ENCODE results near the gene ARFGAP2. TPM values are rescaled to one million over a fixed set of nuclear protein-coding genes. Genes with fewer than 3 reads are reported as not detected.
A peak's percentile ranks its signal among the peaks of the same experiment; 100 is the strongest.

The ARFGAP2 gene
- total and polyA plus RNA-seq, 3 donors from 2014 or later, result 82.4 to 178 (median 167) TPM

DNA sequence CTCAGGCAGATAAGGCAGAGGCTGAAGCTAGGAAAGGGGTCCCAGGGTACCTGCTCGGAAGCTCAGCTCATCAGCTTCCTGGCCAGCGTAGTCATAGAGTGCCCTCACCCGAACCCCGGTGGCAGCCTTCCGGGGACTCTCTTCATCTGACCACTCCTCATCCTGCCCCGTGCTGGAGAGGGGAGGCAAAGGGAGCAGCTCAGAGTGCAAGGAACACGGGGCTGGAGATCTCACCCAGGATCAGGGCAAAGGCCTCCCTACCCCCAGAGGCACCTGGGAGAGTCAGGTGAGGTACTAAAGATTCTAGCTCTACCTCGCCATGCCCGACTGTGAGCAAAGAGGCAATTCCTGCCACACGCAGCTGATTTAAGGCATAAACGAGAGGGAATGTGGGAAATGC is 1.6 kb upstream of the ARFGAP2 start:
- intact Hi-C loops (cut with DNase I; ENCODE audit: low total_unique reads), result no loop called here
- DNase-seq, result no peak
- 73 to 87% methylated on average over 11 of the region's 11 CpGs for WGBS, 2 donors

GRCh38 chr11:47177846-47178245 is 1.2 kb upstream of the ARFGAP2 start:
- Histone ChIP-seq H3K27ac (peak overlapping the region; percentile 98 to 99), H3K9me3 (no peaks in the 10 kb centered on the region), H3K4me1 (peaks cover 26% of the 10 kb centered on the region), H3K4me3 (no peak overlapping the region), H3K27me3 (no peaks in the 10 kb centered on the region), H3K36me3 (ENCODE audit: low read depth, missing control alignments) (no peaks in the 10 kb centered on the region)
- peak; percentile 41 for DNase-seq
- intact Hi-C loops (cut with DNase I; ENCODE audit: low total_unique reads), result no loop called here
- WGBS, 2 donors, result 23% methylated on average over 6 of the region's 6 CpGs; no CpG with 5 or more reads in 1 of the 2 donors
- TF ChIP-seq CTCF (IDR thresholded peaks at IDR 0.05), result no peak
- no peak for TF ChIP-seq POLR2A (IDR thresholded peaks at IDR 0.05)

More for the DNA sequence above, 1.6 kb upstream of the ARFGAP2 start:
- Histone ChIP-seq H3K9me3 (no peaks in the 10 kb centered on the region), H3K36me3 (ENCODE audit: low read depth, missing control alignments) (no peaks in the 10 kb centered on the region), H3K4me3 (no peak overlapping the region), H3K27ac (peak overlapping the region; percentile 98 to 99), H3K4me1 (peaks cover 26% of the 10 kb centered on the region), H3K27me3 (no peaks in the 10 kb centered on the region)
- no peak for TF ChIP-seq CTCF (IDR thresholded peaks at IDR 0.05)
- no peak for TF ChIP-seq POLR2A (IDR thresholded peaks at IDR 0.05)

- Histone ChIP-seq H3K4me3 (peak overlapping the region; percentile 96 to 100), H3K4me1 (peaks cover 26% of the 10 kb centered on the region), H3K36me3 (ENCODE audit: low read depth, missing control alignments) (no peaks in the 10 kb centered on the region), H3K9me3 (no peaks in the 10 kb centered on the region), H3K27me3 (no peaks in the 10 kb centered on the region), H3K27ac (peak overlapping the region; percentile 98 to 99)
- 0 to 10% methylated on average over 2 to 21 of the region's 21 CpGs for WGBS, 2 donors
- peak; percentile 85 for DNase-seq
- intact Hi-C loops (cut with DNase I; ENCODE audit: low total_unique reads), result no loop called here
- peak; percentile 62 to 86 (median 70) for TF ChIP-seq CTCF (IDR thresholded peaks at IDR 0.05)
- no peak for TF ChIP-seq POLR2A (IDR thresholded peaks at IDR 0.05)
Observed at GRCh38 chr11:47177229-47177845, 658 bp upstream of the ARFGAP2 start.

DNA sequence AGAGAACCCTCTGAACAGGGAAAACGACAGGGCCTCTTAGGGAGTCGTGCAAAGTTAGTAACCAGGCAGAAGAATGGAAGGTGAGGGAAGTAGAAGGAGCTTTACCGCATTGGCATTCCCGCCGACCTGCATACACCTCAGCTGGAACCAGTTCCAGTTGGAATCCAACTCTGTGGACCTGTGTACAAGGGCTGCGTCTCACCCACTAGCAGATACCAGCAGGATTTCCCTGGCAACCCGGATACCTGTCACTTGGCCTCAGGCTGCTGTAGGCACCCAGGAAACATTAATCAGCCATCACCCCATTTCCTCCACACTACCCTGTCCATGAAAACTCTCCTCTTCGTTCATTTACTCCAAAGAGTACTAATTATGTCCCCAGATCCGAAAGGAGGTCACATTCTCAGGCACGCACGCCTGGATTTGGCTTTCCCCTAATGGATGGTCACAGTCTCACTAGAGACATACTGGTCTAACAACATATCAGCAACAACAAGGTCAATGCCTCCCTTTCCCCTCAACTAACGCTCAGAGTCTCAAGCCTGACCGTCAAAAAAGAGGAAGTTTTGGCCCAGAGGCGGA is 842 bp downstream of the ARFGAP2 start:
- no peaks in the 10 kb centered on the region for H3K36me3 ChIP-seq (ENCODE audit: low read depth, missing control alignments)
- H3K9me3 ChIP-seq, result no peaks in the 10 kb centered on the region
- H3K4me3 ChIP-seq, result peak overlapping the region; percentile 96 to 100
- no peak for DNase-seq
- peaks cover 26% of the 10 kb centered on the region for H3K4me1 ChIP-seq
- TF ChIP-seq POLR2A (IDR thresholded peaks at IDR 0.05), result no peak
- no peak for TF ChIP-seq CTCF (IDR thresholded peaks at IDR 0.05)
- WGBS, 2 donors, result 21 to 22% methylated on average over 11 to 14 of the region's 14 CpGs
- H3K27ac ChIP-seq, result peak overlapping the region; percentile 98 to 99
- H3K27me3 ChIP-seq, result no peaks in the 10 kb centered on the region
- intact Hi-C loops (cut with DNase I; ENCODE audit: low total_unique reads), result no loop called here

All from testis (tissue), 3 donors.